Suprapubic skin (tissue), 4 donors: ENCODE results near the gene IQCE. TPM values are rescaled to one million over a fixed set of nuclear protein-coding genes. Genes with fewer than 3 reads are reported as not detected.

Experiments
- DNase-seq, 2 donors: peaks; one replicate each; pipeline ENCODE4 v3.0.0-alpha.2; 2019; ENCODE audit warnings: low spot score in 2 of 2
- H3K27ac ChIP-seq: fragments of 200-600 bp; sonication (generic); one replicate; pipeline ENCODE4 v1.5.1; 2019
- H3K27me3 ChIP-seq: fragments of 200-600 bp; sonication (generic); one replicate; pipeline ENCODE4 v1.5.1; 2019
- H3K36me3 ChIP-seq: fragments of 200-600 bp; sonication (generic); one replicate; pipeline ENCODE4 v1.5.1; 2019
- H3K4me1 ChIP-seq: fragments of 200-600 bp; sonication (generic); one replicate; pipeline ENCODE4 v1.5.1; 2019
- H3K4me3 ChIP-seq: fragments of 200-600 bp; sonication (generic); one replicate; pipeline ENCODE4 v1.5.1; 2019; ENCODE audit warnings: mild to moderate bottlenecking
- H3K9me3 ChIP-seq: fragments of 200-600 bp; sonication (generic); one replicate; pipeline ENCODE4 v1.5.1; 2019
- CTCF ChIP-seq, 2 donors: fragments of 200-600 bp in 1 of 2; fragments of 450-650 bp in 1 of 2; sonication (generic) in 1 of 2; IDR thresholded peaks; one replicate each; pipeline ENCODE4 v1.5.1; 2016 to 2019; ENCODE audit warnings: antibody characterized with exemption in 2 of 2, mild to moderate bottlenecking in 1 of 2, moderate library complexity in 1 of 2
- EP300 ChIP-seq: sonication (generic); formaldehyde crosslinking; IDR thresholded peaks from one replicate; pipeline ENCODE4 v1.6.1; 2017; ENCODE audit warnings: antibody characterized with exemption
- POLR2A ChIP-seq, 2 donors: fragments of 450-650 bp; IDR thresholded peaks; one replicate each; pipeline ENCODE4 v1.6.1; 2017; ENCODE audit warnings: antibody characterized with exemption in 2 of 2, mild to moderate bottlenecking in 2 of 2, moderate library complexity in 2 of 2
- POLR2AphosphoS5 ChIP-seq, 3 donors: sonication (generic); formaldehyde crosslinking; IDR thresholded peaks; one replicate each; pipeline ENCODE4 v1.6.1; 2017; ENCODE audit warnings: antibody characterized with exemption in 3 of 3
- WGBS: methylation state at CpG from one replicate; pipeline ENCODE4 v1.1.5; 2018; 5-methylcytosine and 5-hydroxymethylcytosine counted together
- total RNA-seq, 4 donors: library from RNA; depleted of rRNA; stranded (reverse); fragments of >200 nt; gene quantifications; one replicate each; pipeline ENCODE4 v1.1.0, GENCODE V29; 2016

Gene IQCE
- total RNA-seq, 4 donors from 2014 or later, result 10.1 to 18.8 (median 15.7) TPM

- no peak overlapping the region for H3K27ac ChIP-seq
- H3K27me3 ChIP-seq, result no peaks in the 10 kb centered on the region
- TF ChIP-seq EP300, result no peak
- no peak for TF ChIP-seq CTCF (IDR thresholded peaks at IDR 0.05)
- no peak for TF ChIP-seq POLR2A (IDR thresholded peaks at IDR 0.05)
- no peak for TF ChIP-seq POLR2AphosphoS5 (IDR thresholded peaks at IDR 0.05)
- WGBS, result no CpG with 5 or more reads among the region's 36 CpGs
- H3K9me3 ChIP-seq, result no peaks in the 10 kb centered on the region
- H3K4me3 ChIP-seq, result no peak overlapping the region
- H3K4me1 ChIP-seq, result peaks cover 37% of the 10 kb centered on the region
- peaks cover 45% of the 10 kb centered on the region for H3K36me3 ChIP-seq
- peak in 1 of 2 donors; percentile 69 for DNase-seq
Observed at GRCh38 chr7:2660359-2661095, 101.7 kb downstream of the IQCE start.

GRCh38 chr7:2661096-2661449, 102.3 kb downstream of the IQCE start:
- Histone ChIP-seq H3K27ac (no peak overlapping the region), H3K9me3 (no peaks in the 10 kb centered on the region), H3K4me1 (peaks cover 37% of the 10 kb centered on the region), H3K36me3 (peaks cover 39% of the 10 kb centered on the region), H3K4me3 (no peak overlapping the region), H3K27me3 (no peaks in the 10 kb centered on the region)
- no peak for TF ChIP-seq POLR2AphosphoS5 (IDR thresholded peaks at IDR 0.05)
- TF ChIP-seq POLR2A (IDR thresholded peaks at IDR 0.05), result no peak
- TF ChIP-seq EP300, result no peak
- no peak for TF ChIP-seq CTCF (IDR thresholded peaks at IDR 0.05)
- 20% methylated on average over 2 of the region's 10 CpGs for WGBS
- DNase-seq, result no peak

GRCh38 chr7:2661602-2662272, 103.0 kb downstream of the IQCE start:
- H3K27ac ChIP-seq, result no peak overlapping the region
- peaks cover 37% of the 10 kb centered on the region for H3K4me1 ChIP-seq
- H3K9me3 ChIP-seq, result no peaks in the 10 kb centered on the region
- H3K27me3 ChIP-seq, result no peaks in the 10 kb centered on the region
- no peak for TF ChIP-seq POLR2A (IDR thresholded peaks at IDR 0.05)
- no peak for TF ChIP-seq EP300
- no peak for TF ChIP-seq CTCF (IDR thresholded peaks at IDR 0.05)
- no peak for TF ChIP-seq POLR2AphosphoS5 (IDR thresholded peaks at IDR 0.05)
- peaks cover 34% of the 10 kb centered on the region for H3K36me3 ChIP-seq
- peak in 1 of 2 donors; percentile 64 for DNase-seq
- H3K4me3 ChIP-seq, result no peak overlapping the region
- whole genome bisulfite sequencing, result 63% methylated on average over 27 of the region's 43 CpGs

- no peak overlapping the region for H3K27ac ChIP-seq
- H3K27me3 ChIP-seq, result no peaks in the 10 kb centered on the region
- no peaks in the 10 kb centered on the region for H3K9me3 ChIP-seq
- no peak overlapping the region for H3K4me3 ChIP-seq
- H3K36me3 ChIP-seq, result peaks cover 29% of the 10 kb centered on the region
- WGBS, result 70% methylated on average over 17 of the region's 33 CpGs
- TF ChIP-seq POLR2AphosphoS5 (IDR thresholded peaks at IDR 0.05) (no peak), EP300 (no peak), POLR2A (IDR thresholded peaks at IDR 0.05) (no peak), CTCF (IDR thresholded peaks at IDR 0.05) (no peak)
- H3K4me1 ChIP-seq, result peaks cover 37% of the 10 kb centered on the region
- no peak for DNase-seq
Observed at GRCh38 chr7:2662273-2663120, 103.7 kb downstream of the IQCE start.
